Left renal pelvis (tissue), 4 donors: Measurements from ENCODE around the gene OSER1. TPM values are rescaled to one million over a fixed set of nuclear protein-coding genes. Genes with fewer than 3 reads are reported as not detected.
A peak's percentile ranks its signal among the peaks of the same experiment; 100 is the strongest.
"Not testable (repeated sequence)": the region's sequence is repeated elsewhere in the genome, so short reads cannot be mapped to it uniquely, and the experiment has no call there.

Experiments
- DNase-seq, 4 donors: peaks; one replicate each; pipeline ENCODE4 v3.0.0-alpha.2; 2013; ENCODE audit warnings: low read depth in 4 of 4, low spot score in 3 of 4
- polyA plus RNA-seq, 4 donors: library from polyadenylated mRNA; unstranded; fragments of 120-200 nt; gene quantifications; one replicate each; pipeline ENCODE4 v1.2.1, GENCODE V29; 2013; ENCODE audit not compliant: insufficient read length in 4 of 4

The OSER1 gene
- 10 to 100 TPM; 40.6 to 52.0 (median 48.5) TPM for polyA plus RNA-seq

DNA sequence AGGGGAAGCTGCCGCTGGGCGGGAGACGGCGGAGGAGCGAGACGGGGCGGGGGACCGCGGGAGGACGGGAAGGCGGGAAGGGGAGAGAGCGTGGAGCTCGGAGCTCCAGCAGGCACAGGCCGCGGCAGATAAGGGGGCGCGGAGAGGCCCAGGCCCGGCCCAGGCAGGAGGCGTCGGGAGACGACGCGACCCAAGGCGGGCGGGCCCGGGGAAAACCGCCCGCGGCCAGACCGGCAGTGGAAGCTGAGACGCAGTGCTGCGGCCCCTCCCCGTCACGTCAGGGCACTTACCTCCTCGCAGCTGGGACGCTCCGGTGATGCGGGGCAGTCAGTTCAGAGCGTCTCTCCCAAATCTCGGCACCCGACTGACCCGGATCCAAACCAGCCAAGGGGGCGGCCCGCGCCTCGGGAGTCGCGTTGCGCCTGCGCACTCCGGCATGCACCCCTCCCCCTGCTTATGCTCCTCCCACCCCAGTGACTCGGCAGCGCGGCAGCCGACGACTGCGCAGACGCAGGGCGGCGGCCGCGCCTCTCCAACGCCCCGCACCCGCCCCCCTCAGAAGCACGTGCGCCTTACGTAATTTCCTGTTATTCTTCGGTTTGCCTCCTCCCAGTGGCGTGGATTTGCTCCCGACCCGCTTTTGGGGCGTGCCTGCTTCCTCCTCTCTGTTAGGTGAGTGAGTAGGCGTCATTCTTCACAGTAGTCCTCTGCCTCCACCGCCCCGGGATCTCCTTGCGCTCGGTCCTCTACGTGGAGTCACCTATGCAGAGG, at the start of gene OSER1:
OSER1 (minus strand) TSS at position 366 of the 771 bp plus-strand sequence. CDS start 3,814 bp downstream, outside the sequence.
- peak; percentile 86 to 94 (median 94) for DNase-seq

DNA sequence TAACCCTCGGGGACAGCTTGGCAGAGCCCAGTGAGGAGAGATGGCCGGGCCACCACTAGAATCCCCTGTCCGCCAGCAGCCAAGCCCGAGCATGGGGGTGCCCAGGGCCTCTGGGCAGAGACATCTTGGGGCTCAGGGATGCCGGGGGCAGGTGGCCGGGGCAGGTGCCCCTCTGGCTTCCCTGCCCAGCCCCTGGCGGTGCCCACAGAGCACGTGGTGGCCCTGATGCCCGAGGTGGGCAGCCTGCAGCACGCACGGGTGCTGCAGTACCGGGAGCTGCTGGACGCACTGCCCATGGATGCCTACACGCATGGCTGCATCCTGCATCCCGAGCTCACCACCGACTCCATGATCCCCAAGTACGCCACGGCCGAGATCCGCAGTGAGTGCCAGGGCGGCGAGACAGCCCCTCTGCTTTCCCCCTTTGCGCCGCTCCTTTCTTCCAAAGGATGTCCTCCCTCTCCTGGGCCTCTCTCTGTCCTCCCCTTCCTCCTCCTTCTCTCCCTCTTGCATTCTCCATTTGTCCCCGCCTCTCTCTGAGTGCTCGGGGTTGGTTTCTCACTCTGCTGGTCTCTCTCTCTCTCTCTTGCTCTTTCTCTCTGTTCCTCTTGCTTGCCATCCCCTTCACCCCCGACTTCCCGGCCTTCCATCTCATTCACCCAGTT, 47.8 kb upstream of the OSER1 start:
- DNase-seq, result no peak

DNA sequence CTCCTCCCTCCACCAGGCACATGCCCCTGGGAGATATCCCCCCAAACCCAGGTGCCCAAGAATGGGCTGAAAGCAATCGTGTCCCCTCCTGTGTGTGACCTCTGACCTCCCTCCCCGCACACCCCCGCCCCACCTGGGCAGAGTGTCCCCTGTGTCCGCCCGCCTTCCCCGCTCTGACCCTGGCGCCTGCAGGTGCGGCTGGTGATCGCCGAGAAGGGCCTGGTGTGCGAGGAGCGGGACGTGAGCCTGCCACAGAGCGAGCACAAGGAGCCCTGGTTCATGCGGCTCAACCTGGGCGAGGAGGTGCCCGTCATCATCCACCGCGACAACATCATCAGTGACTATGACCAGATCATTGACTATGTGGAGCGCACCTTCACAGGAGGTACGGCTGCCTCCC, 46.4 kb upstream of the OSER1 start:
- DNase-seq, result no peak

DNA sequence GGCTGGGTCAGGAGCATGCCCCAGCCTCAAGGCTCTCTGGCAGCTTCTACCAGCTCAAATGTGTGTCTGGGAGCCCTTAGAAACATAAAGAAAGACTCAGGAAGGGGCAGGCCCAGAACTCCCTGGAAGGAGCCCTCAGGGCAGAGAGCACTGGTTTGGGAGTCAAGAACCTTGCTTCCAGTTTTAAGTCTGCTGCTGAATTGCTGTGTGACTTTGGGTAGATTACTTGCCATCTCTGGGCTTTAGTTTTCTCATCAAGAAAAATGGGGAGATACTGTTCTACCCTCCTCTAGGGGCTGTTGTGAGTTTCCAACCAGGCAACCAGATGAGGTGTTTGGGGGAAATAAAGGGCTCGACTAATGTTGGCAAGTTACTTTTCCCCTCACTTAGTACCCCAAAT, 45.4 kb upstream of the OSER1 start:
- DNase-seq, result no peak

DNA sequence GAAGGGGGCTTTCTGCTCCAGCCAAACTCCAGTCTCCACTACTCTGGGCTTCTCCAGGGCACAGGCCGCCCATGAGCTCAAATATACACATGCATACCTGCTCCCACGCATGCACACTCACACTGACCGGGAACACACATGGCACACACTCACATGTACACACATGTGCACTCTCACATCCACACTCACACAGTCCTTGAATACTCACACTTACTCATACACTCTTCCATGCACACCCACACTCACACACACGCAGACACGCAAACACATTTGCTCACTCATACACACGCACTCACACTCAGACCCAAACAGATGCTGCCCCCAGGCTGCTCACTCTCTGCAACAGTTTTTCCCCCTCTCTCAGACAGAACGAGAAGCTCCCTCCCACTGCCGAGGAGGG, 43.5 kb upstream of the OSER1 start:
- no peak for DNase-seq

DNA sequence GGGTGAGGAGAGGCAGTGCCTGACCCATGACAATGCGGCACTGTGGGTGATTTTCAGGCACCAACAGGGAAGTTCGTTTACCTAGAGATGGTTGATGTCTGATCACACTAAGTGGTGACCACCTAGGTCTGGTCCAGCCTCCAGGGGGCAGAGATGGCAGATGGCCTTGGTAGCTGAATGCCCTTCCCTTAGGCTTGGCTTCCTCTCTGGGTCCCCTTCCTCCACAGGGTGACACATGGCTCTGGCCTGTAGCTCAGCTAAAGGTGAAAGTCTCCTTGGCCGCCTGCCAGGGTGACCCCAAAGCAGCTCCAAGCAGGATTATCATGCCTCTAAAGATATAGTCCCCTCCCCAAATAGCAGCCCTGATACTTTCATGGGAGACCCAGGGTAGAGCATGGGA, 43.0 kb upstream of the OSER1 start:
- DNase-seq, result no peak

DNA sequence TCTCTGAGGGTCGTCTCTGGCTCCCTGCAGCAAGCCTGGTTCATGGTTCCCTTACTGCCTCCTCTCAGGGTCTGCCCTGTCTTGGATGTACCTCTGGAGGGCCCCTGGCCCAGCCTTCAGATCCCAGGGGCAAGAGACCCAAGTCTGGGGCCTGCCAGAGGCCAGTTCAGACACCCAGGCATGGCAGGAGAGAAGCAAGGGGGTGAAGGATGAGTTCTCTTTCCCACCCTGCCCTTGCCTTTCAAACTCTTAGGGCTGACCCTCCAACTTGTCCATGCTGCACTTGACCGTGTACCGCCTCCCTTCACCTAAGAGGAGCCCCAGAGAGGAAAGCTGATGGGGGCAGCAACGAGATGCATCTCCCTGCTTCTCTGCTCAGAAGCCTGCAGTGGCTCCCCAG, 40.7 kb upstream of the OSER1 start:
- DNase-seq, result no peak

DNA sequence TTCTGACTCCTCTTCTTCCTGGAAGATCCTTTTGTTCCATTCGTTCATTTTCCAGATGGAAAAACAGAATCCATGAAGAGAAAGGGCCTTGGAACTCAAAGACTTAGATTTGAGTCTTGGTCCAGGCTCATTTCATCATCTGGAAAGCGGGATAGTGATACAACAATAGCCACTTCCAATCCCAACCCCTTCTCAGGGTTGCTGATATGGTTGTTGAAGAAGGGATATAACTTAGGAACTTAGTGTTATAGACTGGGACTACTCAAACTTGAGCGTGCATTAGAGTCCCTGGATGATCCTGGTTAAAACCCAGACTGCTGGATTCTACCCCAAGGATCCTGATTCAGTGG, 37.8 kb upstream of the OSER1 start:
- DNase-seq, result no peak

DNA sequence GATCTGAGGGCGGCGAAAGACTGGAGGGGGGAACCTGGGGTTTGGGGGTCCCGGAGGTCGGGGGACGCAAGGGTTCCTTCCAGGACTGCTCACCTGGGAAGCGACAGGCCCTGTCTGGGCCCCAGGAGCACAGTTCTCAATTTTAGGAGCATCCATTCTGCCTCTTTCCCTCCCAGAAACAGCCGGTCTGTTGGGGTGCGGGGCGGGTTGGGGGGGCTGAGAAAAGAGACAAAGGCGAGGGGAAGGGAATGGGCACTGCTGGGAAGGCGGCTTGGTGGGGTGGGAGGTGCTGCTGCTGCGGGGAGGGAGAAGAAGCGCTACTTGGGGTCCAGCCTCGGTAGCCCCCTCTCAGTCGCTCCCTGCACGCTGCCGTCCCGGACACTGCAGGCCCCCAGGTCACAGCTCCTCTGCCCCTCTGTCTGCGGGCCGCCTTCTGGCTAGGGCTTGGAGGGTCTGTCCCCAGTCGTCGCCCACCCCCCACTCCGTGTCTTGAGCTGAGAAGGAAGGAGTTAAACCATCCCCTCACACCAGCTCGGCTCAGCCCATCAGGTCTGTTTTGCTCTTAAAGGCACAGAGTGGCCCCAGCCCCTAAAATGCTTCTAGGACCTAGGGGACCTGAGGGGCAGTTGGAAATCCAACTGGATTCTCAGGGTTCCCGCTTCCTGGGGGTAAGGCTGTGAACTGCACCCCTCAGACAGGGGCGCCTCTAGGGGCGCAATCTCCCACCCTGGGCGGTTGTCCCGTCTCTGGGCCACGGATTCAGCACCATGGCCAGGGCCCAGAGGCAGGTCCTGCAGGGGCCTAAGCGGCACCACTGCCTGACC, 37.2 kb upstream of the OSER1 start:
- DNase-seq, result peak in 3 of 4 donors; percentile 26 to 43 (median 41)

DNA sequence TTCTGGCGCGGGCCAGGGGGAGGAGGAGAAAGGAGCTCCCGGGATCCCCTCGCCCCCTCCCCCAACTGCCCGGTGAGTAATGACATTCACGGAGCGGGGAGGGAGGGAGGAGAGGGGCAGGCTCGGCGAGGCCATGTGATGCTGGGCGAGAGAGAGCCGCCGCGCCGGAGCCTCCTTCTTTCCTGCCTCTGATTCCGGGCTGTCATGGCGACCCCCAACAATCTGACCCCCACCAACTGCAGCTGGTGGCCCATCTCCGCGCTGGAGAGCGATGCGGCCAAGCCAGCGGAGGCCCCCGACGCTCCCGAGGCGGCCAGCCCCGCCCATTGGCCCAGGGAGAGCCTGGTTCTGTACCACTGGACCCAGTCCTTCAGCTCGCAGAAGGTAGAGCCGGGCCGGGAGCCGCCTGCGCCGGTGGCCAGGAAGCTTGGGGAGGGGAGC, 36.6 kb upstream of the OSER1 start, which contains the start of gene GDAP1L1:
GDAP1L1 (plus strand) TSS at position 178 of the 441 bp plus-strand sequence; CDS start at position 205, 27 bp downstream.
- no peak for DNase-seq

DNA sequence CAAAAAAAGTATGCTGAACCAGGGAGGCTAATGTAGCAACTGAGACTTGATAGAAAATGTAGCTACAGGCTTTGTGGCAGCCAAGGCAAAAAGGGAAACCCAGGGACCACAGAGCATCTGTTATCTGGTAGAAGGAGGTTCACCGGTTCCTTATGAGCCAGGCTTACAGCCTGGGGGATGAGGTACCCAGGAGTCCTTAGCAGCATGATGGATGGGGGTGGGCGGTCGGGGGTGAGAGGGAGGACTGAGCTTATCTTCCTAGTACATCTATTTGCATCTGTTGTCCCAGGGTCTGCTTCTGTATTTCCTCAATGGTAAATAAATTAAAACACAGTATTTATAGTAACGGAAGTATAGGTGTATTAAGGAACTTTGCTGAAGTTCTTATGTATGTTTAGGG, 35.4 kb upstream of the OSER1 start:
- no peak for DNase-seq

DNA sequence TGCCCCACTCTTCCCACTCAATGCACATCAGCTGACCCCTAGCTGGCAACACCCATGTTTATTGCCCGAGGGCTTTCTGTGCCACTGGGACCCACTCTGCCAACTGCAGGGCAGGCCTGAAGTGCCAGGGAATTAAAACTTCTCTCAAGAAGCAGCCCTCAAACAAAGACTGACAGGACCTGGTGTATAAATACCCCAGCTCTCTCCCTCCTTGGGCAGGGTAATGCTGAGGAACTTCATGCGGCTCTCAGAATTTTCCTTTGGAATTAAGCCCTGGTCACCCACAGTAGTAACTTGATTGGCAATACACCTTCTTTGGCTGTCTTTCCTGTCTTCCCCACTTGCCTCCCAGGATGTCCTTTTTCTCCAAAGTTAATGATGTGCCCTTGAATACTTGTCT, 31.2 kb upstream of the OSER1 start:
- no peak for DNase-seq

DNA sequence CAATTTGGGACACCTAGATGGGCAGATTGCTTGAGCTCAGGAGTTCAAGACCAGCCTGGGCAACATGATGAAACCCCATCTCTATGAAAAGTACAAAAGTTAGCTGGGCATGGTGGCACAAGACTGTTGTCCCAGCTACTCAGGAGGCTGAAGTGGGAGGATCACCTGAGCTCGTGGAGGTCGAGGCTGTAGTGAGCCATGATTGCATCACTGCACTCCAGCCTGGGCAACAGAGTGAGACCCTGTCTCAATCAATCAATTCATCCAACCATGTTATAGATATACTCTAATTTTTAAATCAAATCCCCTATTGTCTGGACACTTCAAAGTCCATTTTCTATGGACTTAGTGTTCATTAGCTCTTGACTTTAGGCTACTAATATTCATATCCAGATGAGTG, 26.3 kb upstream of the OSER1 start:
- DNase-seq, result not testable (repeated sequence)

DNA sequence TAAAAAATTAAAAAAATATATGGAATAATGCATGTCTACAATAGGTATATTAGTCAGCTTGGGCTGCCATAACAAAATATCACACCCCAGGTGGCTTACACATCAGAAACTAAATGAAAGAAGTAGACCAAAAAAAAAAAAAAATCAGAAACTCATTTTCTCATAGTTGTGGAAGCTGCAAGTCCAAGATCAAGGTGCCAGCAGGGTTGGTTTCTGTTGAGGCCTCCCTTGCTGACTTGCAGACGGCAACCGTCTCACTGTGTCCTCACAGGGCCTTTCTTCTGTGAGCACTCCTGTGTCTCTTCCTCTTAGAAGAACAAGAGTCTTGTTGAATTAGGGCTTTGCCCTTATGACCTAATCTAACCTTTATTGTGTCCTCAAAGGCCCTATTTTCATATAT, 25.1 kb upstream of the OSER1 start:
- no peak for DNase-seq

DNA sequence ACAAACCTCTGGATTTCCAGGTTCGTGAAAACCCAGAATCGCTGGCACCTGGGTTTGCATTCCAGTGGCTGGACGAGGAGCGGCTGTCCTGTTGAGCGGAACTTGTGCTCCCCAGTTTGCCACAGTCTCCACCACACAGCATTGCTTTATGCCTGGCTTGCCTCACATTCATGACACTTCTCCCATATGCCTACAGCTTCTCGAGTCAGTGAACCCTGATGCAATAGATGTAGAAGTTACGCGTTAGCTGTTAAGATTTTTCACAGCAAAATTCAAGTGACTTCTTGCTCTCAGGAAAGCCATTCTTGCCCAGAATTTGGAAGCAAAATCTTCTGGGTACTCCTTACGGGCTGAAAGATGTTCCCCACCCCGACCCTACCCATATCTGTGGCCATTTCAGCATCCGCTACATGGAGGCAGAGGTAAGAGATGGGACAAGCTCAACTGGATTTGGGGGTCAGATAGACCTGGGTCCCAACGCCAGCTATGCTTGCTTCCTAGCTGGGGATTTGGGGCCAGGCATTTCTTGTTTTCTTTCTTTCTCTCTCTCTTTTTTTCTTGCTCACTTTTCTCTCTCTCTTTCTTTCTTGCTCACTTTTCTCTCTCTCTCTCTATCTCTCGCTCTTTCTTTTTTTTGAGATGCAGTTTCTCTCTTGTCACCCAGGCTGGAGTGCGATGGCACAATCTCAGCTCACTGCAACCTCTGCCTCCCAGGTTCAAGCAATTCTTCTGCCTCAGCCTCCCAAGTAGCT, 24.2 kb upstream of the OSER1 start:
- DNase-seq, result no peak

DNA sequence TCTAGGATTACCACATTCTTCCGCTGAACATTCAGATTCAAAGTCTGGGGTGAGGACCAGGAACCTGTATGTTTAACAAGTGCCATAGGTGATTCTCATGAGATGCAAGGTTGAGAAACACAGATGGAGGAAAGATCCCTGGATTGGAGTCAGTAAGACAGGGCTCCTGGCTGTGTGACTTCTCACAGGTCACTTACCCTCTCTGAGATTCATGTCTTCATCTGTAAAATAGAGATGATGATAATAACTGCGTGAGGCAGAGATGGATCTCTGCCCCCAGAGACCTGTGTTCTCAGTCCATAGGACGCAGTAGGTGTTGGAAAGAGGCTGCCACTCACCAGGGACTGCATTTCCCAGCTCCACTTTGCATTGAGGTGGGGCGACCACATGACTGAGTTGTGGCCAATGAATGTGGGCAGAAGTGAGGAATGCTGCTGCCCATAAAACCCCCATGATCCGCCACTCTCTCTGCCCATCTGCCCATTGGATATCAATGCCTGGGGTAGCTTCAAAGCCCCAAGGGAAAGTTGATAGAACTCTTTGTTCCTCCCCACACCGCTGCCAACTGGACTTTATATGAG, 23.0 kb upstream of the OSER1 start:
- DNase-seq, result no peak

DNA sequence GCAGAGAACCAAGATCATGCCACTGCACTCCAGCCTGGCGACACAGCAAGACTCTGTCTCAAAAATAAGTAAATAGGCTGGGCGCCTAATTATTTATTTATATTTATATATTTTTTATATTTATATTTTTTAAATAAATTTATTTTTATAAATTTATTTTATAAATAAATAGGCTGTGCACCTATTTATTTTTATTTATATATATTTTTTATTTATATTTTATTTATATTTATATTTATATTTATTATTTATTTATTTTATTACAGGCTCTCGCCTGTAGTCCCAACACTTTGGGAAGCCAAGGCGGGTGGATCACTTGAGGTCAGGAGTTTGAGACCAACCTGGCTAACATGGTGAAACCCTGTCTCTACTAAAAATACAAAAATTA, 21.9 kb upstream of the OSER1 start:
- not testable (repeated sequence) for DNase-seq

DNA sequence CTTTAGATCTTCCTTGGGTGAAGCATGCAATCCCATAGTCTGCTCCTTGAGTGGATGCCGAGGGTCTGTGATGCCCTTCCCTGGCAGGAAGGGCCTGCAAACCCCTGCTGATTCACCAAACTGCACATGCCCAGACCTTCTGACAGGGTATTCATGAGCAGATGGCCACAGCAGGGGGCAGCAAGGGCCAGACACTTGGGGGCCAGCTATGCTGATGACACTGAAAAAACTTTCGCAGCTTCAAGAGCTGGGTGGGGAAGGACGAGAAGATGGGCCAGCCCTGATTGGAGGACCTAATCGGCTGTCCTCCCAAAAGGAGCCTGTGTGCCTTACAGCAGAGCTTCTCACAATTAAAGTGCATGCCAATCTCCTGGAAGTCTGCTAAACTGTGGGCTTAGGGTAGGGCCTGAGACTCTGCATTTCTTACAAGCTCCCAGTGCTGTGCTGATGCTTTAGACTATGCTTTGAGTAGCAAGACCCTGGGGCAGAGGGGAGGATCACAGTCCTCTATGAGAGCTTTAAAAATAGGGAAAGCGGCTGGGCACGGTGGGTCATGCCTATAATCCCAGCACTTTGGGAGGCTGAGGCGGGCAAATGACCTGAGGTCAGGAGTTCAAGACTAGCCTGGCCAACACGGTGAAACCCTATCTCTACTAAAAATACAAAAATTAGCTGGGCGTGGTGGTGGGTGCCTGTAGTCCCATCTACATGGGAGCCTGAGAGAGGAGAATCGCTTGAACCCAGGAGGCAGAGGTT, 21.3 kb upstream of the OSER1 start:
- no peak for DNase-seq

DNA sequence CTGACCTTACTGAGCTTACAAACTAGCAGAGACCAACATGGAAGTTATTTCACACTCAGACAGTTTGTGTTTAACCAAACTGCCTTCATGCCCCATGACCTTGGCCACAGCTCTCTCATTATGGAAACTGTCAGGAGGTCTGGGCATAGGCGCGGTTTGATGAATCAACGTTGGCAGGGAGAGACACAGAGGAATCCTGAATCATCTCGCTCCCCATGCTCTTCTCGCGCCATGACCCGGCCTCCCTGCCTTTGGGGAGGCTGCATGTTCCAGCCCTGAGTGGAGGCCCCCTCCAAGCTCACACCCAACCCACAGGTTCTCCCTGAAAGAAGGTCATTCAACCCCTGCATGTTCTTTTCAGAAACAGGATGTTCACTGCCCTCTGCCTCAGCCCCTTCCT, 20.6 kb upstream of the OSER1 start:
- no peak for DNase-seq
